Muscle of arm (tissue), 12 donors: Measurements from ENCODE around the gene SEC22B. TPM values are rescaled to one million over a fixed set of nuclear protein-coding genes. Genes with fewer than 3 reads are reported as not detected.
"Not testable (repeated sequence)": the region's sequence is repeated elsewhere in the genome, so short reads cannot be mapped to it uniquely, and the experiment has no call there.

Experiments used
- DNase-seq: peaks from one replicate; pipeline ENCODE4 v3.0.0-alpha.2; 2013
- polyA plus RNA-seq, 12 donors: library from polyadenylated mRNA; unstranded; fragments of 120-200 nt; gene quantifications; one replicate each; pipeline ENCODE4 v1.2.1, GENCODE V29; 2013; ENCODE audit not compliant: insufficient read length in 12 of 12

Gene SEC22B
- polyA plus RNA-seq, 12 donors, result 19.1 to 80.6 (median 29.5) TPM

DNA sequence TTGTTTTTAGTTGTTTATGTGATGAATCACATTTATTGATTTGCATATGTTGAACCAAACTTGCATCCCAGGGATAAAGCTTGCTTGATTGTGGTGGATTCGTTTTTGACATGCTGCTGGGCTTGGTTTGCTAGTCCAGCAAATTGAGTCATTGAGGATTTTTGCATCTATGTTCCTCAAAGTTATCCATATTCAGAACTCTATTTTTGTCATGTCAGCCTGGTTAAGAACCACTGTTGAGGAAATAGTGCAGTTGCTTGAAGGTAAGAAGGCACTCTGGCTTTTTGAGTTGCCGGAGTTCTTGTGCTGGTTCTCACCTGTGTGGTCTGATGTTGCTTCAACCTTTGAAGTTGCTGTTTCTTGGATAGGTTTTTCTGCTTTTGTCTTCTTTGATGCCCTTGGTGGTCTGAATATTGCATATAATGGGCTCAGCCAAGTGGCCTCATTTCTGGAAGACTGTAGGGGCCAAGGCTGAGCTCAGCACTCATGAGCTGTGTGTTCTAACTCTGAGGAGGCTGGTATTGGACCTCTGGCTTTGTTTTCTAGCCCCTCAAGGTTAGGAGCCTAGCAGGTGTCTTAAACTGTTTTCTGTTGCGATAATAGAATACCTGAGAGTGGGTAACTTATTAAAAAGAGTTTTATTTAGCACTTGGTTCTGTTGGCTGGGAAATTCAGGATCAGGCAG lies 26.0 kb downstream of the SEC22B start:
- not testable (repeated sequence) for DNase-seq

DNA sequence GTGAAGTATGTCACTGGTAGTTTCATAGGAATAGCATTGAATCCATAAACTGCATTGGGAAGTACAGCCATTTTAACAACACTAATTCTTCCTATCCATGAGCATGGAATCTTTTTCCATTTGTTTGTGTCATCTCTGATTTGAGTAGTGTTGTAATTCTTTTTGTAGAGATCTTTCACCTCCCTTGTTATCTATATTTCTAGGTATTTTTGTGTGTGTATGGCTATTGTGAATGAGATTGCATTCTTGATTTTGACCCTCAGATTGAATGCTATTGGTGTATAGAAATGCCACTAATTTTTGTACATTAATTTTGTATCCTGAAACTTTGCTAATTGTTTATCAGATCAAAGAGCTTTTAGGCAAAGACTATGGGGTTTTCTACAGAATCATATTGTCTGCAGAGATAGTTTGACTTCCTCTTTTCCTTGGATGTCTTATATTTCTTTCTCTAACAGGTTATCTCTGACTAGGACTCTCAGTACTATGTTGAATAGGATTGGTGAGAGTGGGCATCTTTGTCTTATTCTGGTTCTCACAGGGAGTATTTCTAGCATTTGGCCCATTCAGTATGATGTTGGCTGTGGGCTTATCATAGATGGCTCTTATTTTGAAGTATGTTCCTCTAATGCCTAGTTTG lies 26.8 kb downstream of the SEC22B start:
- DNase-seq, result not testable (repeated sequence)

DNA sequence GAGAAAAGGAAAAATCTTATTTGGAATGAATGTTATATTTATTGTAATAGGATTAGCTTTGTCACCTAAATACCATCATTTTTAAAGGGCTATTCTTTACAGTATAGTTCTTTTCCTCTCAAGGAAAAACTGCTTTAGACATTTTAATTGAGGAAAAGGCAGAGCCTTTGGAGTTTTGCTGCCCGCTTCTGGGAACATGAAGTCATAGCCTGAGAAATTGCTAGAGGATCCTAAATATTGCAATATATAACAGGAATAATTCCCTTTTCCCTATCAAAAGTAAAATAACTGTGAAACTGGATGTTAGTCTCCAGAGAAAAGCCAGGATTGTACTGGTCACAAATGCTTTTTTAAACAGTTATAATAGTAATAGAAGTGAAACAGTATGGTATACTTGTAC lies 30.5 kb downstream of the SEC22B start:
- not testable (repeated sequence) for DNase-seq

DNA sequence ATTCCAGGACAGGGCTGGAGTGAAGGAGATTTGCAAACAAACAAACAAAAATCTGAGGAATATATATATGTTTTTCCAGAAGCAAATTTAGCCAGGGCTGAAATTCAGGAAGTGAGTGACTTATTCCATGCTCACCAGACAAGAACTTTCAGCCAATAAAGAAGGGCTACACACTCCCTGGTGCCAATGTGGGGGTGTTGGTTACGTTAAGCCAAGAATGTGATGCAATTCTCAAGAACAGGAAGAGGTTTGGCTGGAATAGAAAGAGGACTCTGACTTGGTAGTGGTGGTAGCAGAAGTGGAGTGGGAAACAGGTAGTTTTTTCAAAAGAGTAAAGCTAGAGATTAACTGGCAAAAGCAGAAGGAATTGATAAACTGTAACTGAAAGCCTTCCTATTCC lies 31.7 kb downstream of the SEC22B start:
- not testable (repeated sequence) for DNase-seq

DNA sequence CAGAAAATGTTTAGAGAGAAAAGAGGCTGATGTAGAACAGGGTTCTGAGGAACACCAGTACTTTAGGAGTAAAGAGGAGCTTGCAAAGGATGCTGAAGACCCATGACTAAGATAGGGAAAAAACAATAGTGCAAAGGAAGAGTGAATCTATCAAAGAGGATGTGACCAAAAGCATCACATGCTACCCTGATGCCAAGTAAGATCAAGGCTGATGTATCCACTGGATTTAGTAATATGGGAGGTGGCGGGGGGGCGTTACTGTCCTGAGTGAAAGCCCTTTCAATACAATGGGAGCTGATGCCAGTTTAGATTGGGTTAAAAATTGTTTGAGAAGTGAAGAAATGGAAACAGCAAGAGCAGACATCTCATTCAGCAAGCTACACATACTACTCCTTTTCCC lies 32.2 kb downstream of the SEC22B start:
- DNase-seq, result not testable (repeated sequence)

DNA sequence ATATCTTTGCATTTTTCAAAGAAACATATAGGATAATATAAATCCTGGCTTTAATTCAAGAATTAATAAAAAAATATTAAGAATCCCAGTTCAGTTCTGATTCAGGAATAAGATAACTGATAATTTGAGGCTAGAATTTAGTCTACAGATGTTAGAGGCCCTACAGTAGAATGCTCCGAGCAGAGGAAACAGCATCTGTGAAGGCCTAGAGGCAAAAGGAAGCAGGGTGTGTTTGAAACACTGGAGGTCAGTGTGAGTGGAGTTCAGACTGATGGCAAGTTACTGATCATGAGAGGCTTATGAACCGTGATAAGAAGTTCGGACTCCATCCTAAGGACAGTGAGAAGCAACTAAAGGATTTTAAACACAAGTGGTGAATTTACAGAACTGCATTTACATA lies 33.0 kb downstream of the SEC22B start:
- DNase-seq, result not testable (repeated sequence)

DNA sequence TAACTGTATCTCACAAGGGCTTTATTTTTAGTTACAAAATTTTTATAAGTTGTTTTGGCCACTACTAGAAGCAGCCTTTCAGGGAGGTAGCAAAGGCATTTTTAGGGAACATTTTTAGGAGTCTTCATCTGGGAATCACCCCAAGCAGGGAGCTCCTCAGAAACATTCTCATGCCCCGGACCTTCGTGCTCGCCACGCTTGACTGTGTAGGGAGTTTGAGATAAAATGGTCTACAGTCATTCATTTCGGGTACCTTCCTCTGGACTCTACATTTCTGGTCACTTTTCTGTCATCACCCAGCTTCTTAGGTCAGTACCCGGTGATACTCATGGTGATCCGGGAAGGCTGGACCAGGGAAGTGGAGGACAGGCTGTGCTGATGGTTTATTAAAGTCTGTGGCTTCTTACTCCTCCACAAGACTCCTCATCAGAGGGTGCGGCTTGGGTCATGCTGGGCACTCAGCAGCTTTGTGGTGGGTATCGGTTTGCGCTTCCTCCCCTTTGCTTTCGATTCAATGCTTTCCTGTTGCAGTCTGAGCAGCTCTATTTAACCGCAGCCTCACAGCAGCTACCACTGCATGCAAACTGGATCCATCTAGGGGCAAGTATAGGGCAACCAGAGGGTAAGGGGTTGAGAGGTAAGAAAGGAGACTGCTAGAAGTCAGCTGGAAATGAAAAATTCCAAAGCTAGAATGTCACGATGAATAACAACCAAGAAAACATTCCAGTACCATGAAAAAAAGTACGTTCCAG lies 33.6 kb downstream of the SEC22B start:
- not testable (repeated sequence) for DNase-seq

DNA sequence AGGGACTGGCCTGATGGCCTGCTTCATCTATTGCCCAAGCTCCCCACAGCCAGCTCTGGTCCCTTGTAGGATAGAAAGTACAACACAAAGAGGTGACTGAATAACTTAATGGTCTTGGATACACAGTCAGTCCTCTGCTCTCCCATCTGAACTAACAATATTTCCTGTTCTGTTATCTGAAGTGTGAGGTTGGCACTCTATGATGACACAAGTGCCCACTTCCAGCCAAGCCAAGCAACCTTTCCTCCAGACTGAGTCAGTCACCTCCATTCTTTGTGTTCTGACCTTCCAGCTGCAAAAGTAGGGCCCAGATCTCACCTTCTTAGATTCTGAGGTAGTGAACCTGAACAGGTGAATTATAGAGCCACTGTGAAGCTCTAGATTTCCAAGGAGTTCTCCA lies 34.5 kb downstream of the SEC22B start:
- not testable (repeated sequence) for DNase-seq

DNA sequence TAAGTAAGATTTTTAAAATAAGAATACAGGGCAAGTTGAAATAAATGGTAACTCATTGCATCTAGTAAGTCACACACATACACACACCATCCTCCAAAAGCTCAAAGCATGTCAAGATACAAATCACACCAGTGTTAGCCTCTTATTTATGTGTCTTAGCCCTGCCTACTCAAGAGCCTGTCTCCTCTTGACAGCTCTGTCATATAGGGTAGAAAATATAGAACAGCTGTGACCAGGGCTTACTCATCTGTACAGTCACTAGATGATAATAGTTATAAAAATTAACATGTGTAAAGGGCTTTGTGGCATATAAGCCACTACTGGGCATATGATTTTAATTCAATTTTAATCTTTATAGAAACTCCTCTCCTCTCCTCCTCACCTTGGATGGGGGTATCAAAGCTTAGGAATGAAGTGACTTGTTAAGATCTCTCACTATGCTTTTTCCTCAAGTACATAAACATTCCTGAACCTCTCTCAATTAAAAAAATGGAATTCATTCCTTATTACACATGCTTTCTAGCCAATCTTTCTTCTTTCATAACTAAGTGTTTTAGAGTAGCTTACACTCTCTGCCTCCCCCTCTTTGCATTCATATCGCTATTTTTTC lies 35.6 kb downstream of the SEC22B start:
- not testable (repeated sequence) for DNase-seq

DNA sequence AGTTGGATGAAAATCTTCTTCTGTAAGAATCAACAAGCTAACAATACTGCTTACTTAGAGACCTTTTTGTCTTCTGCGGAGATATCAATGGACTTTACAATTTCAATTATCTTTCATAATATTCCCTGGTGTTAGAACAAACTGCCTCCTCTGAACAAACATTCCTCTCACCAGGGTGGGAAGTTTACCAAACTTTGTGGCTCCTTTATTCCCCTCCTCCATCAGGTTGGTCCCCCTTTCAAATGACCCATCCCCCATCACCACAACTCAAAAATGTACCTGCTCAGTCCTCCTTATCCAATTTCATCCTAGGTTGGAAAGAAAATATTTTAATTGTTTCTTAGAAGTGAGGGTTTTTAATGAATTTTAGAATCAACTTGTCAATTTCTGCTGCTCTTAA lies 40.2 kb downstream of the SEC22B start:
- not testable (repeated sequence) for DNase-seq

DNA sequence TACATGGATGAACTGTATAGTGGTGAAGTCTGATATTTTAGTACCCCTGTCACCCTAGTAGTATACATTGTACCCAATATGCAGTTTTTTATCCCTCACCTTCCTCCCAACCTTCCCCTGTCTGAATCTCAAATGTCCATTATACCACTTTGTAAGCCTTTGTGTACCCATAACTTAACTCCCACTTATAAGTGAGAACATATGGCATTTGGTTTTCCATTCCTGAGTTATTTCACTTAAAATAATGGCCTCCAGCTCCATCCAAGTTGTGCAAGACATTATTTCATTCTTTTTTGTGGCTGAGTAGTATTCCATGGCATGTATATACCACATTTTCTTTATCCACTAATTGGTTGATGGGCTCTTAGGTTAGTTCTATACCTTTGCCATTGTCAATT lies 42.4 kb downstream of the SEC22B start:
- not testable (repeated sequence) for DNase-seq

DNA sequence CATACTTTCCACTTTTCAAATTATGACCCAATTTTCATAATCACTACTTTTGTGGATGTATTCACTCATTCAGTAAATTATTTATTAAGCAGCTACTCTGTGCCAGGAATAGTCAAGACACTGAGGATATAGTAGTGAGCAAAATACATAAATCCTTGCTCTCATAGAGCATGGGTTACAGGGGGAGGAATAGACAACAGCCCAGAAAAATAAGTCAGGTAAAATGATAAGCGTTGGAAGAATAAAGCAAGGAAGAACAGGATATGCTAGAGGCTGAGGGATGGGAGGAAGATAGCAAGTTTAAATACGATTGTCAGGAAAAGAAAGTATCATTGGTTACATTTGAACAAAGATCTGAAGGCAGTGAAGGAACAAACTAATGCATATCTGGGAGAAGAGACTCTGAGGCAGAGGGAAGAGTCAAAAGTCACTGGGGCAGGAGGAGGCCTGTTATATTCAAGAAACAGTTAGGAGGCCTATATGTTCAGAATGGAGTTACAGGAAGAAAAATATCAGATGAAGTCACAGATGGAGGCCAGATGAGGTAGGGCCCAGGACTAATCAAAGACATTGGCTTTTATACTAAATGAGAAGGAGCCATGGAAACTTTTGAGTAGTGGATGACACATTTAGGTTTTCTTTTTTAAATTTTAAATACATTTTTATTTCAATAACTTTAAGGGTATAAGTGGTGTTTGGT lies 42.9 kb downstream of the SEC22B start:
- no peak for DNase-seq

DNA sequence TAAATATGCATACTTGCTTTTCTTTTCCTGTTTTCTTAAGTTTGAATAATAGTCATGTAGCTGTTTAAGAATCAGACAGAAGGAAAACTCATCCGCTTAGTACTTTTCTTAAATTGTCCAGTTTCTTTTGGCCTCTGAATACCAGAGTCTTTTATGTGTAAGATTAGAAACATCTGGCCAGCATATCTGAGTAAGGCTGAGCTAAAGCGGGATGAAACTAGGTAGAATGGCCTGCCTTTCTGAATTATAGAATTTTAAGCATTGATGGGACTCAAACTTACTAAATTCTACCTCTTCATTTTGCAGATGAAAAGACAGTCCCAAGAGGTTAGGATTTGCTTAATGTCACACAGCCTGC lies 43.9 kb downstream of the SEC22B start:
- not testable (repeated sequence) for DNase-seq

DNA sequence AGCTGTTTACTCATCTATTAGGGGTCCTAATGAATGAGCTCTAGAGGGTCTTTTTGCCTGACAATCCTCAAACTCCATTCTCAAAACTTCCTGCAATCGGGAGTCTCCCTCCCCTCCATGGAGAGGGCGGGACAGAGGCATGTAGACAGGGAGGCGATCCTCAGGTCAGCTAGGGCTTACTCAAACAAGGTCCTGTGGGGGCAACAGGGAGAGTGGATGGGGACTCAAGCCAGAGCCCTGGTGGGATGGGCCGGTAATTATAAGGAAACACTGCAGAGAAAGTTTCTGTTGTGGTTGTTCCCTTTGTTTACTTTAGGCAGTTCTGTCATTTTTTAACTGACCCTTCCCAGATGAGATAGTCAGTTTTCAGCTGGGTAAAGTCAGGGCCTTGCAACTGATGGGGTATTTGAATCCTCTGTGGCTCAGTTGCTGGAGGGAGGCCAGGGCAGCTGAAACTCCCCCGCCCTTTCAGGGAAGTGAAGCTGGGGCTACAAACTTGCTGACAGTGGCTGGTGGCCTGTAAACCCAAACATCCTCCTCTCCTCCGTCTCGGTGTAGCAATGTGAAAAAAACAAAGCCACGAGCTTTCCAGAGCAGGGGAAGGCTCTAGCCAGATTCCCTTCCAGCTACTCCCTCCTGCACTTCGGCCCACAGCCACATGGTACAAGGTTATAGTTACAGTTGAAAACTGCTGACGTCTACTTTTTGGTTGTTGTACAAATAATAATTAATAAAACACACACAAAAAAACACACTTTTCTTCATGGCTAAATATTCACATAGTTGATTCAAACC lies 44.5 kb downstream of the SEC22B start:
- DNase-seq, result peak; percentile 51

DNA sequence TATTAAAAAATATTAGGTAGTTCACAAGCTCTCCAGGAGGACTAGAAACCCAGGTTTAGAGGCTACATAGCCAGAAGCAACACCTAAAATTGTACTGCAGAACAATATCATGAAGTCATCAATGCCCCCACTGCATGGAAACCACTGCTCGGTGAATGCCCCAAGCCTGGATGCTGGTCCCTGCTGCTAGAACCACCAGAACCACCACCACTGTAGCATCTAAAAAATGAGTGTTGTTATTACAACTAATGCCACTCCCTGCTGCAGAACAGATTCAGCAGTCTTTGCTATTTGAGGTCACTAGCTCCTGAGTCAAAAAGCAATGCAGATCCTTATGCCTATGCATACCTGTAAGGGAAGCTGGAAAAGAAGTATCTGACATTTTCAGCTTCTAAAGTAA lies 48.4 kb downstream of the SEC22B start:
- not testable (repeated sequence) for DNase-seq

DNA sequence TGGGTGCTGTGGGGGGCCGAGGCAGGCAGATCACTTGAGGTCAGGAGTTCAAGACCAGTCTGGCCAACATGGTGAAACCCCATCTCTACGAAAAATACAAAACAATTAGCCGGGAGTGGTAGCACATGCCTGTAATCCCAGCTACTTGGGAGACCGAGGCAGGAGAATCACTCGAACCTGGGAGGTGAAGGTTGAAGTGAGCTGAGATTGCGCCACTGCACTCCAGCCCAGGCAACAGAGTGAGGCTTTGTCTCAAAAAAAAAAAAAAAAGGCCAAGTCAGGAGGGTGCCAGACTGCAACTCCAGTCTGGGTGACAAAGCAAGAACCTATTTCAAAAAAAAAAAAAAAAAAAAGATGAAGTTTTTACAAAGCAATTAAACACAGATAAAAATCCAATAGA lies 50.1 kb downstream of the SEC22B start:
- not testable (repeated sequence) for DNase-seq

DNA sequence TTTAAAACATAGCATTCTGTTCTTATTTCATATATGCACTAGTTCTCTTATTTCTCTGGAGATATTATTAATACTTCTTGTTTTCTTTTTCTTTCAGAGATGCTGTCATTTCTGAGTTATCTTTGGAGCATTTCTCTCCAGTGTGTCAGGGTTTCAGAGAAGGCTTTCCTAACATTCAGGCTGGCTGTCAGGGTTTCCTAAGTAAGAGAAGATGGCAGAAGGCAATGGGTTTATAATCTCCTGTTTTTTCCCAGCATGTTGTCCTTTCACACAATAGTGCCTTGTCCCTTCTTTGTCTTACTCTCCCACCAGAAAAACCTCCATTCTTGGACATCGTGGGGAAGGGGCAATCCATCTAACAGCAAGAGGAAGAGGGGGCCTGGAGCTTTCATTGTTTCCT lies 51.7 kb downstream of the SEC22B start:
- not testable (repeated sequence) for DNase-seq

DNA sequence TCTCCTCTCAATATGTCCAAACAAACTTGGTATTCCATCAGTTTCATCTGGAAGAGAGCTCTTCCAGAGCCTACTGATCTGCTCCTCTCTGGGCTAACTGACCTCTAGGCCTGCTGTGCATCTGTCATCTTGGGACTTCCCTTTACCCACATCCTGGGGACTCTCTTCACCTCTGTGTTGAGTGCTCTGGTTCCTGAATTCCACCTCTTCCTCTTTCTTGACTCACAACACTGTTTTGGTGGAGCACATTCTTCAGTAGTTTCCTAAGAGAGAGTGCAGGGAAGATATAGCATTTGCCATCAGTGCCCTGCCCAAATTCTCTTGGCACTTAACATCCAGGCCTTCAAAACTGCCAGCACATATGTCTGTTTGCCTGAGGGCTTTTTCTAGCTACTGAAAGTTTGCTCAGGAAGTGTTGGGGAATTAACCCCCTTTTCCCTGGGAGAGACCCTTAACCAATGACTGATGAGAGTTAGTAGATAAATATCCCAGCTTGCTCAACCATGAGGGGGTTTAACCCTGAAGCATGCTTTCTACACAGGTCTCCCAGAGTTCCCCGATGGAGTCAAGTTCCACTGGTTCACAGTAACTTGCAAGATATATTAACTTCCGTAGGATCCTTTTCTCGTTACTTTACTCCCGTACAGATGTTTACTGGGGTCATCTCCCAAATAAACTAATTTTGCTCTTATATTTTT lies 52.4 kb downstream of the SEC22B start:
- not testable (repeated sequence) for DNase-seq

DNA sequence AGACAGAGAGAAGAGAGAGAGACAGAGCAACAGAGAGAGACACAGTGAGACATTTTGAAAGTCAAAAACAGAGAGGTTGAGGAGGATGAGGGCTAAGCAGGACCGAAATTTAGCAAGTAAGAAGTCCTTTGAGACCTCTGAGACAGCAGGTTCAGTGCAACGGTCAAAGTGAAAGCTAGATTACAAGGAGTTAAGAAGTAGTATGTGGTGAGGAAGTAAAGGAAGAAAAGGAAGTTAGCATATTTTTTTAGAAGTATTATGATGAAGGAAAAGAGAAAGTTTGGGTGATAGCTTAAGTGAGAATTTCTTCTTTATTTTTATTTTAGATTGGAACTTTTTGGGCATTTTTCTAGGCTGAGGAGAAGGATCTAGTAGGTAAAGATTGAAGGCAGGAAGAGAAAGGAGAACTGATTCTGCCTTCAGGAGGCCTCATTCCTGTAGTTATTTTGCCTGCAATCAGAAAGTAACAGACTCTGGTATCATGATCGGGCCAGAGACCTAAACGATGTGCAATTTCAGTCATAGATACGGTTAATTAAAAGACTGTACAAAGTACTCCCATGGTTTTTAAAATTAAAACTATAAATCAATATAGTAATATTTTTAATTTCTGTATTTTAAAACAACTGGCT lies 53.9 kb downstream of the SEC22B start:
- not testable (repeated sequence) for DNase-seq

DNA sequence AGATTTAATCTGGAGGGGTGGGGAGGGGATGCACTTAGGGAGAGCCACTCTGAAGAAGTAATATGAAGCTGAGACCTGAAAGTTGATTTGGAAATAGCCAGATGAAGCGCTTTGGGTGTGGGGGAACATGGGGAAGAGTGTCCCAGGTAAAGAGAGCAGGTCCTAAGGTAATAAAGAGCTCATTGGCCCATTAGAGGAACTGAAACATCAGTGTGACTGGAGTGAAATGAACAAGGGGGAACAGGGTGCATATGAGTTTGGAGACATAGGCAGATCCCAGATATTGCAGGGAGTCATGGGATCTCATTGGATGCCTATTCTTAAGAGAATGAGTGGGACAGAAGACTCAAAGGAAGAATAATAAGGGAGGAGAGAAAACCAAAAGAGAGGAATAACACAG lies 54.5 kb downstream of the SEC22B start:
- DNase-seq, result not testable (repeated sequence)
